Measurements from ENCODE around the gene CISD2.

Gene CISD2

GRCh38 chr4:102824398-102824797 lies 44.4 kb upstream of the CISD2 start:
- Histone ChIP-seq H3K9me3 (no peaks in the 10 kb centered on the region), H3K36me3 (no peaks in the 10 kb centered on the region), H3K4me3 (ENCODE audit: low read depth in 1 of 2, low read length in 1 of 2) (peak overlapping the region; percentile 95 to 98), H3K4me1 (ENCODE audit: control insufficient read depth in 1 of 2, insufficient read depth in 1 of 2, low read depth in 1 of 2, low read length in 1 of 2) (peaks cover 66 to 72% of the 10 kb centered on the region in 2 experiments), H3K27me3 (no peaks in the 10 kb centered on the region), H3K27ac (peak overlapping the region; percentile 100)
- no peak for TF ChIP-seq CTCF (IDR thresholded peaks at IDR 0.05)

GRCh38 chr4:102825261-102826091 lies 43.3 kb upstream of the CISD2 start:
- Histone ChIP-seq H3K4me1 (ENCODE audit: control insufficient read depth in 1 of 2, insufficient read depth in 1 of 2, low read depth in 1 of 2, low read length in 1 of 2) (peaks cover 56 to 62% of the 10 kb centered on the region in 2 experiments), H3K9me3 (no peaks in the 10 kb centered on the region), H3K27me3 (no peaks in the 10 kb centered on the region), H3K27ac (peak overlapping the region; percentile 100), H3K4me3 (ENCODE audit: low read depth in 1 of 2, low read length in 1 of 2) (peak overlapping the region; percentile 95 to 98), H3K36me3 (no peaks in the 10 kb centered on the region)
- no peak for TF ChIP-seq CTCF (IDR thresholded peaks at IDR 0.05)

GRCh38 chr4:102826105-102826889 lies 42.5 kb upstream of the CISD2 start:
- Histone ChIP-seq H3K4me1 (ENCODE audit: control insufficient read depth in 1 of 2, insufficient read depth in 1 of 2, low read depth in 1 of 2, low read length in 1 of 2) (peaks cover 48 to 54% of the 10 kb centered on the region in 2 experiments), H3K36me3 (no peaks in the 10 kb centered on the region), H3K4me3 (ENCODE audit: low read depth in 1 of 2, low read length in 1 of 2) (peak overlapping the region; percentile 95 to 98), H3K9me3 (no peaks in the 10 kb centered on the region), H3K27ac (peak overlapping the region; percentile 100), H3K27me3 (no peaks in the 10 kb centered on the region)
- no peak for TF ChIP-seq CTCF (IDR thresholded peaks at IDR 0.05)

GRCh38 chr4:102826890-102827673 lies 41.7 kb upstream of the CISD2 start, which contains the start of gene UBE2D3:
Gene UBE2D3 (minus strand): TSS chr4:102827551. CDS start chr4:102826508, 1,043 bp downstream.
- peak within 1 kb of the TSS; percentile 100 for H3K27ac ChIP-seq
- no peaks in the 10 kb centered on the region for H3K27me3 ChIP-seq
- peaks cover 40 to 46% of the 10 kb centered on the region in 2 experiments for H3K4me1 ChIP-seq (ENCODE audit: control insufficient read depth in 1 of 2, insufficient read depth in 1 of 2, low read depth in 1 of 2, low read length in 1 of 2)
- no peaks in the 10 kb centered on the region for H3K9me3 ChIP-seq
- H3K36me3 ChIP-seq, result no peaks in the 10 kb centered on the region
- peak within 1 kb of the TSS; percentile 95 to 98 for H3K4me3 ChIP-seq (ENCODE audit: low read depth in 1 of 2, low read length in 1 of 2)
- TF ChIP-seq CTCF (IDR thresholded peaks at IDR 0.05), result peak; percentile 44

All from neutrophil (primary cell).